T-helper 17 cell (primary cell): ENCODE measurements around the gene CHD6. TPM values are rescaled to one million over a fixed set of nuclear protein-coding genes. Genes with fewer than 3 reads are reported as not detected.

Source experiments
- ATAC-seq: fragments of 150-1000 bp; cut with Tn5 transposase; 2 replicates; pipeline ENCODE4 v1.10.0; 2021; ENCODE audit warnings: mild to moderate bottlenecking, moderate library complexity
- DNase-seq, 3 donors: peaks; one replicate each; pipeline versions ENCODE4 v3.0.0 to v3.0.0-alpha.2; 2020 to 2021
- H3K9me3 ChIP-seq: one replicate; pipeline ENCODE4 v1.7.0; 2013; ENCODE audit warnings: low read length, mild to moderate bottlenecking; ENCODE audit not compliant: control insufficient read depth, poor library complexity, severe bottlenecking
- H3K27ac Mint-ChIP-seq: one replicate; pipeline ENCODE4 v1.8.0; 2022; ENCODE audit warnings: mild to moderate bottlenecking, moderate library complexity, mixed read lengths
- H3K27me3 Mint-ChIP-seq: one replicate; pipeline ENCODE4 v1.8.0; 2022; ENCODE audit warnings: mixed read lengths
- H3K36me3 Mint-ChIP-seq: one replicate; pipeline ENCODE4 v1.8.0; 2022; ENCODE audit warnings: low read depth, mixed read lengths
- H3K4me1 Mint-ChIP-seq: one replicate; pipeline ENCODE4 v1.8.0; 2022; ENCODE audit warnings: mild to moderate bottlenecking, mixed read lengths
- H3K4me3 Mint-ChIP-seq: one replicate; pipeline ENCODE4 v1.8.0; 2022; ENCODE audit warnings: mild to moderate bottlenecking, moderate library complexity, mixed read lengths
- total RNA-seq, 4 donors: library from RNA in 2 of 4; stranded (reverse) in 2 of 4; gene quantifications; one replicate each; pipeline ENCODE4 v1.2.3 and lab custom pipeline; 2022 to 2026

The CHD6 gene
- total RNA-seq, 2 donors from 2014 or later: 83.3 to 87.0 TPM

- peaks cover 9% of the 10 kb centered on the region for H3K36me3 Mint-ChIP-seq
- no peak for ATAC-seq
- peaks cover 4% of the 10 kb centered on the region for H3K4me1 Mint-ChIP-seq
- peak within 1 kb of the TSS; percentile 80 for H3K4me3 Mint-ChIP-seq
- no peaks in the 10 kb centered on the region for H3K9me3 ChIP-seq
- peaks cover 42% of the 10 kb centered on the region for H3K27me3 Mint-ChIP-seq
- no peak for DNase-seq
- H3K27ac Mint-ChIP-seq: peak within 1 kb of the TSS; percentile 37
Observed at GRCh38 chr20:41366546-41367392, 251.4 kb downstream of the CHD6 start, which contains the start of gene EMILIN3. TSS of gene EMILIN3 (minus strand) at chr20:41366818. CDS start at chr20:41366634, 184 bp downstream.

- Mint-ChIP-seq H3K27ac (no peak overlapping the region), H3K4me1 (peaks cover 4% of the 10 kb centered on the region), H3K27me3 (peaks cover 42% of the 10 kb centered on the region), H3K4me3 (peak overlapping the region; percentile 58), H3K36me3 (peaks cover 9% of the 10 kb centered on the region)
- H3K9me3 ChIP-seq: no peaks in the 10 kb centered on the region
- DNase-seq (no peak), ATAC-seq (no peak)
Observed at GRCh38 chr20:41365777-41366545, 252.2 kb downstream of the CHD6 start.

- Mint-ChIP-seq H3K4me3 (peak overlapping the region; percentile 58), H3K27me3 (peaks cover 42% of the 10 kb centered on the region), H3K36me3 (peaks cover 9% of the 10 kb centered on the region), H3K4me1 (peaks cover 4% of the 10 kb centered on the region), H3K27ac (no peak overlapping the region)
- DNase-seq (no peak), ATAC-seq (no peak)
- no peaks in the 10 kb centered on the region for H3K9me3 ChIP-seq
Observed at GRCh38 chr20:41364967-41365765, 253.0 kb downstream of the CHD6 start.

GRCh38 chr20:41364236-41364855 is 253.8 kb downstream of the CHD6 start:
- no peaks in the 10 kb centered on the region for H3K9me3 ChIP-seq
- DNase-seq (no peak), ATAC-seq (no peak)
- Mint-ChIP-seq H3K36me3 (peaks cover 9% of the 10 kb centered on the region), H3K4me3 (no peak overlapping the region), H3K27me3 (peaks cover 34% of the 10 kb centered on the region), H3K4me1 (peaks cover 4% of the 10 kb centered on the region), H3K27ac (no peak overlapping the region)

- H3K27me3 Mint-ChIP-seq: peaks cover 29% of the 10 kb centered on the region
- peaks cover 4% of the 10 kb centered on the region for H3K4me1 Mint-ChIP-seq
- H3K9me3 ChIP-seq: no peaks in the 10 kb centered on the region
- H3K36me3 Mint-ChIP-seq: peaks cover 9% of the 10 kb centered on the region
- H3K27ac Mint-ChIP-seq: no peak overlapping the region
- DNase-seq (no peak), ATAC-seq (no peak)
- no peak overlapping the region for H3K4me3 Mint-ChIP-seq
Observed at GRCh38 chr20:41363601-41364000, 254.6 kb downstream of the CHD6 start.

- no peak overlapping the region for H3K4me3 Mint-ChIP-seq
- no peak overlapping the region for H3K27ac Mint-ChIP-seq
- peaks cover 23% of the 10 kb centered on the region for H3K27me3 Mint-ChIP-seq
- peaks cover 7% of the 10 kb centered on the region for H3K36me3 Mint-ChIP-seq
- H3K9me3 ChIP-seq: no peaks in the 10 kb centered on the region
- H3K4me1 Mint-ChIP-seq: peaks cover 4% of the 10 kb centered on the region
- ATAC-seq (no peak), DNase-seq (no peak)
Observed at GRCh38 chr20:41362748-41363140, 255.4 kb downstream of the CHD6 start.

- Mint-ChIP-seq H3K4me1 (peaks cover under 1% of the 10 kb centered on the region), H3K27ac (no peak overlapping the region), H3K36me3 (peaks cover 7% of the 10 kb centered on the region), H3K27me3 (peaks cover 16% of the 10 kb centered on the region), H3K4me3 (no peak overlapping the region)
- no peak for DNase-seq
- ATAC-seq: no peak
- no peaks in the 10 kb centered on the region for H3K9me3 ChIP-seq
Observed at GRCh38 chr20:41361757-41362747, 256.1 kb downstream of the CHD6 start.

GRCh38 chr20:41360831-41361756 is 257.1 kb downstream of the CHD6 start:
- no peaks in the 10 kb centered on the region for H3K9me3 ChIP-seq
- no peak overlapping the region for H3K4me3 Mint-ChIP-seq
- no peaks in the 10 kb centered on the region for H3K4me1 Mint-ChIP-seq
- ATAC-seq: no peak
- peaks cover 14% of the 10 kb centered on the region for H3K27me3 Mint-ChIP-seq
- no peak for DNase-seq
- no peak overlapping the region for H3K27ac Mint-ChIP-seq
- H3K36me3 Mint-ChIP-seq: peaks cover 7% of the 10 kb centered on the region

GRCh38 chr20:41359541-41360011 is 258.6 kb downstream of the CHD6 start:
- Mint-ChIP-seq H3K27ac (no peak overlapping the region), H3K36me3 (peaks cover under 1% of the 10 kb centered on the region), H3K4me1 (no peaks in the 10 kb centered on the region), H3K4me3 (no peak overlapping the region), H3K27me3 (peaks cover 2% of the 10 kb centered on the region)
- no peaks in the 10 kb centered on the region for H3K9me3 ChIP-seq
- ATAC-seq (no peak), DNase-seq (no peak)

- no peak for ATAC-seq
- H3K9me3 ChIP-seq: no peaks in the 10 kb centered on the region
- Mint-ChIP-seq H3K4me1 (no peaks in the 10 kb centered on the region), H3K36me3 (no peaks in the 10 kb centered on the region), H3K4me3 (no peak overlapping the region), H3K27me3 (no peaks in the 10 kb centered on the region), H3K27ac (no peak overlapping the region)
- DNase-seq: no peak
Observed at GRCh38 chr20:41358717-41359116, 259.5 kb downstream of the CHD6 start.

GRCh38 chr20:41358230-41358629 is 259.9 kb downstream of the CHD6 start:
- Mint-ChIP-seq H3K36me3 (no peaks in the 10 kb centered on the region), H3K4me1 (no peaks in the 10 kb centered on the region), H3K27me3 (no peaks in the 10 kb centered on the region), H3K27ac (no peak overlapping the region), H3K4me3 (no peak overlapping the region)
- DNase-seq (no peak), ATAC-seq (no peak)
- no peaks in the 10 kb centered on the region for H3K9me3 ChIP-seq
